ENCODE results near the gene SLC15A3.

SLC15A3 gene

DNA sequence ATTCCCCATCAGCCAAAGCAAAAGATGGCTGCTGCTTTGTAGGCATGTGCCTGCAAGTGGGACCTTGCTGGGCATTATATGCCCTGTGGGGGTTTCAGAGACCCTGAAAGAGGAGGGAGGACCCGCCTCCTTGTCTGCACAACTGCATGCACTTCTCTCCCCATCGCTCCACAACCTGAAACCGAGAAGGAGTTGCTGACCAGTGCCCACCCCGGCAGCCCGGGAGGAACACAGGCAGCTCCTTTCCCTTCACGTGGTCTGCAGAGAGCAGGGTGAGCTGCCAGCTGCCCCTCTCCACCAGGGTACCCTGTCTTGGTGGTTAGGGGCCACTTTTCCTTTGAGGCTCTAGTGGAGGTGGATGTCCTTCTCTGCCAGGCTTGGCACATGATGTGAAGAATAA lies 29.1 kb downstream of the SLC15A3 start:
- DNase-seq (ENCODE audit: low read depth) = no peak
- TF ChIP-seq, protein P1, sequence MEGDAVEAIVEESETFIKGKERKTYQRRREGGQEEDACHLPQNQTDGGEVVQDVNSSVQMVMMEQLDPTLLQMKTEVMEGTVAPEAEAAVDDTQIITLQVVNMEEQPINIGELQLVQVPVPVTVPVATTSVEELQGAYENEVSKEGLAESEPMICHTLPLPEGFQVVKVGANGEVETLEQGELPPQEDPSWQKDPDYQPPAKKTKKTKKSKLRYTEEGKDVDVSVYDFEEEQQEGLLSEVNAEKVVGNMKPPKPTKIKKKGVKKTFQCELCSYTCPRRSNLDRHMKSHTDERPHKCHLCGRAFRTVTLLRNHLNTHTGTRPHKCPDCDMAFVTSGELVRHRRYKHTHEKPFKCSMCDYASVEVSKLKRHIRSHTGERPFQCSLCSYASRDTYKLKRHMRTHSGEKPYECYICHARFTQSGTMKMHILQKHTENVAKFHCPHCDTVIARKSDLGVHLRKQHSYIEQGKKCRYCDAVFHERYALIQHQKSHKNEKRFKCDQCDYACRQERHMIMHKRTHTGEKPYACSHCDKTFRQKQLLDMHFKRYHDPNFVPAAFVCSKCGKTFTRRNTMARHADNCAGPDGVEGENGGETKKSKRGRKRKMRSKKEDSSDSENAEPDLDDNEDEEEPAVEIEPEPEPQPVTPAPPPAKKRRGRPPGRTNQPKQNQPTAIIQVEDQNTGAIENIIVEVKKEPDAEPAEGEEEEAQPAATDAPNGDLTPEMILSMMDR (IDR thresholded peaks at IDR 0.05; ENCODE audit: insufficient read depth, low read depth, low read length, missing control alignments) = no peak

GRCh38 chr11:60921777-60922335 lies 30.1 kb downstream of the SLC15A3 start:
- TF ChIP-seq, protein P1 (IDR thresholded peaks at IDR 0.05; ENCODE audit: insufficient read depth, low read depth, low read length, missing control alignments) = no peak
- DNase-seq (ENCODE audit: low read depth) = no peak
- no peak overlapping the region for H3K4me3 ChIP-seq (ENCODE audit: low read length)

More for the DNA sequence above, 29.1 kb downstream of the SLC15A3 start:
- no peak overlapping the region for H3K4me3 ChIP-seq (ENCODE audit: low read length)

DNA sequence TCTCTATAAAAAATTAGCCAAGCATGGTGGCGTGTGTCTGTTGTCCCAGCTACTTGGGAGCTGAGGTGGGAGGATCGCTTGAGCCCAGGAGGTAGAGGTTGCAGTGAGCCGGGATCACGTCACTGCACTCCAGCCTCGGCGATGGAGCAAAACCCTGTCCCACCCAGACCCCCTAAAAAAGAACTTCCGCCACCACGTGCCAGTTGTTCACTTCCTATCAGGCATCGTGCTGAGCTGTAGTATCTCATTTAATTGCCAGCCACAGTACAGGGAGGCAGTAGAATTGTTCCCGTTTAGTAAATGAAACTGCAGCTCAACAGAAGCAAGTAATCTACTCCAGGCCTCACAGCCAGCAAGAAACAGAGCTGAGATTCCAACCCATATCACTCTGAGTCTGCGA lies 30.7 kb downstream of the SLC15A3 start:
- H3K4me3 ChIP-seq (ENCODE audit: low read length) = no peak overlapping the region
- TF ChIP-seq, protein P1 (IDR thresholded peaks at IDR 0.05; ENCODE audit: insufficient read depth, low read depth, low read length, missing control alignments) = no peak
- no peak for DNase-seq (ENCODE audit: low read depth)

DNA sequence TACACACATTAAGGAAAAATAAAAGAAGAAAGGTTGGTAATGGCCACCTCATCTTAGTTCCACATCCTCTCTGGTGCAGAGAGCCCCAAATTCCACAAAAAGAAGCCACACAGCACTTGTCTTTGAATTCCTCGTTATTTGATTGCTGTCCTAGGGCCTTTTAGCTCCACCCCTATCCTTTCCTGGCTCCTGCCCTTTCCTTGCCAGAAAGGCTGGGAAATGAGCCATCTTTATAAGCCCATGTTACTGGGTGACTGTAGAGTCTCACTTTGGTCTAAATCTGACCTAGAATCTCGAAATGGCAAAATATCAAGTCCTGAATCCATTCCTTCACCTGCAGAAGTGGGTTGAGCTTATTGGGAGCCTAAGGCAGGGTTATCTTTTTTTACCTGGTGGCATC lies 32.0 kb downstream of the SLC15A3 start:
- DNase-seq (ENCODE audit: low read depth) = no peak
- H3K4me3 ChIP-seq (ENCODE audit: low read length) = no peak overlapping the region

GRCh38 chr11:60919320-60919719 lies 32.7 kb downstream of the SLC15A3 start:
- peak; percentile 53 for DNase-seq (ENCODE audit: low read depth)
- H3K4me3 ChIP-seq (ENCODE audit: low read length) = no peak overlapping the region
- TF ChIP-seq, protein P1 (IDR thresholded peaks at IDR 0.05; ENCODE audit: insufficient read depth, low read depth, low read length, missing control alignments) = no peak

More for the DNA sequence above, 32.0 kb downstream of the SLC15A3 start:
- TF ChIP-seq, protein P1 (IDR thresholded peaks at IDR 0.05; ENCODE audit: insufficient read depth, low read depth, low read length, missing control alignments) = no peak

- TF ChIP-seq, protein P1 (IDR thresholded peaks at IDR 0.05; ENCODE audit: insufficient read depth, low read depth, low read length, missing control alignments) = no peak
- DNase-seq (ENCODE audit: low read depth) = peak; percentile 76
- no peak overlapping the region for H3K4me3 ChIP-seq (ENCODE audit: low read length)
Observed at GRCh38 chr11:60918939-60919265, 33.1 kb downstream of the SLC15A3 start.

DNA sequence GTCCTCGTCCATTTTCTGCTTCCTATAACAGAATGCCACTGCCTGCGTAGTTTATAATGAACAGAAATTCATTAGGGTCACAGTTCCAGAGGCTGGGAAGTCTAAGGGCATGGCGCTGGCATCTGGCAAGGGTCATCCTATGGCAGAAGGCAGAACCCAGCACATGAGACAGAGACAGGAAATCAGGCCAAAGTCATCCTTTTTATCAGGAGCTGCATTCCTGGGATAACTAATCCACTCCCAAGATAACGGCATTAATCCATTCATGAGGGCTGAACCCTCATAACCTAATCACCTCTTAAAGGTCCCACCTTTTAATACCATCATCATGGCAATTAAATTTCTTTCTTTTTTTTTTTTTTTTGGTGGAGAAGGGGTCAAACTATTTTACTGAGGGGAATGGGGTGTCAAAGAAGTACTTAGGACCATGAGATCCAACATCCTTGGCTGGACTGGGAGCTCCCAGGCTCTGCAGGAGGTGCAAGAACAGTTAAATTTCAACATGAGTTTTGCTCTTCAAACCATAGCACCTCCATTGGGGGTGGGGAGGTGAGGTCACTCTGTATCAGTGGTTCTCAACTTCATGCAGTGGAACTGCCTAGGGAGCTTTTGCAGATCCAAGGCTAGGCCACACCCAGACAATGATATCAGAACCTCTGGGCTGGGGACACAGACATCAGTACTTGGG lies 33.6 kb downstream of the SLC15A3 start:
- no peak overlapping the region for H3K4me3 ChIP-seq (ENCODE audit: low read length)
- TF ChIP-seq, protein P1 (IDR thresholded peaks at IDR 0.05; ENCODE audit: insufficient read depth, low read depth, low read length, missing control alignments) = no peak
- DNase-seq (ENCODE audit: low read depth) = peak; percentile 69

Measured in epithelial cell of esophagus (primary cell).